NCI-H510A (cell line): ENCODE measurements around the gene UGT1A4.

Source experiments
- DNase-seq: peaks from one replicate; lab custom pipeline; 2025; lab: John Stamatoyannopoulos, UW

UGT1A4 gene

GRCh38 chr2:233718552-233718951 lies at the start of gene UGT1A4:
TSS of gene UGT1A4 (plus strand) at chr2:233718736. CDS start at chr2:233718821, 85 bp downstream.
- DNase-seq: no peak

- no peak for DNase-seq
These were observed 47.0 kb upstream of the UGT1A4 start, which contains the start of gene UGT1A9 for GRCh38 chr2:233671290-233672161. TSS of gene UGT1A9 (plus strand) at chr2:233671898. CDS start at chr2:233671935, 37 bp downstream.

- DNase-seq: no peak
These were observed 45.6 kb upstream of the UGT1A4 start for GRCh38 chr2:233672886-233673285.

- DNase-seq: no peak
These were observed 44.6 kb upstream of the UGT1A4 start for GRCh38 chr2:233673896-233674295.

GRCh38 chr2:233674314-233674713 lies 44.2 kb upstream of the UGT1A4 start:
- no peak for DNase-seq

- no peak for DNase-seq
These were observed 43.5 kb upstream of the UGT1A4 start for GRCh38 chr2:233674995-233675394.

GRCh38 chr2:233676046-233676445 lies 42.5 kb upstream of the UGT1A4 start:
- DNase-seq: no peak

- DNase-seq: no peak
These were observed 39.3 kb upstream of the UGT1A4 start for GRCh38 chr2:233679196-233679595.

- no peak for DNase-seq
These were observed 38.0 kb upstream of the UGT1A4 start for GRCh38 chr2:233680361-233681045.

GRCh38 chr2:233681521-233682099 lies 36.9 kb upstream of the UGT1A4 start, which contains the start of gene UGT1A7:
TSS of gene UGT1A7 (plus strand) at chr2:233681901. CDS start at chr2:233681938, 37 bp downstream.
- no peak for DNase-seq

- no peak for DNase-seq
These were observed 33.9 kb upstream of the UGT1A4 start for GRCh38 chr2:233684640-233685039.

GRCh38 chr2:233686928-233687327 lies 31.6 kb upstream of the UGT1A4 start:
- no peak for DNase-seq

- DNase-seq: no peak
These were observed 30.2 kb upstream of the UGT1A4 start for GRCh38 chr2:233688341-233688740.

- no peak for DNase-seq
These were observed 29.5 kb upstream of the UGT1A4 start for GRCh38 chr2:233689031-233689430.

GRCh38 chr2:233689501-233689900 lies 29.0 kb upstream of the UGT1A4 start:
- no peak for DNase-seq

- no peak for DNase-seq
These were observed 28.1 kb upstream of the UGT1A4 start for GRCh38 chr2:233690444-233690843.

- DNase-seq: no peak
These were observed 26.8 kb upstream of the UGT1A4 start for GRCh38 chr2:233691443-233692433.

- DNase-seq: no peak
These were observed 25.9 kb upstream of the UGT1A4 start, which contains the start of gene UGT1A6 for GRCh38 chr2:233692648-233693047. TSS of gene UGT1A6 (plus strand) at chr2:233692890. CDS start at chr2:233693005, 115 bp downstream.

- no peak for DNase-seq
These were observed 24.6 kb upstream of the UGT1A4 start for GRCh38 chr2:233693963-233694362.

- no peak for DNase-seq
These were observed 19.8 kb upstream of the UGT1A4 start for GRCh38 chr2:233698740-233699139.

GRCh38 chr2:233699424-233700027 lies 19.0 kb upstream of the UGT1A4 start:
- no peak for DNase-seq
